Vagina (tissue), 2 donors: ENCODE data around the gene RPP40.

Source experiments
- POLR2AphosphoS5 ChIP-seq, 2 donors: sonication (generic); formaldehyde crosslinking; IDR thresholded peaks; one replicate each; pipeline ENCODE4 v1.9.0; 2017; ENCODE audit warnings: antibody characterized with exemption in 2 of 2, mild to moderate bottlenecking in 2 of 2, low read depth in 1 of 2; ENCODE audit not compliant: insufficient read depth in 1 of 2
- TF ChIP-seq, protein P1 (sequence below), 3 experiments: fragments of 450-650 bp in 2 of 3; fragments of 200-600 bp in 1 of 3; sonication (generic) in 1 of 3; IDR thresholded peaks; one replicate each; pipeline ENCODE4 v1.5.1; 2017 to 2019; ENCODE audit warnings: antibody characterized with exemption in 3 of 3, mild to moderate bottlenecking in 2 of 3, moderate library complexity in 2 of 3

- TF ChIP-seq, protein P1, sequence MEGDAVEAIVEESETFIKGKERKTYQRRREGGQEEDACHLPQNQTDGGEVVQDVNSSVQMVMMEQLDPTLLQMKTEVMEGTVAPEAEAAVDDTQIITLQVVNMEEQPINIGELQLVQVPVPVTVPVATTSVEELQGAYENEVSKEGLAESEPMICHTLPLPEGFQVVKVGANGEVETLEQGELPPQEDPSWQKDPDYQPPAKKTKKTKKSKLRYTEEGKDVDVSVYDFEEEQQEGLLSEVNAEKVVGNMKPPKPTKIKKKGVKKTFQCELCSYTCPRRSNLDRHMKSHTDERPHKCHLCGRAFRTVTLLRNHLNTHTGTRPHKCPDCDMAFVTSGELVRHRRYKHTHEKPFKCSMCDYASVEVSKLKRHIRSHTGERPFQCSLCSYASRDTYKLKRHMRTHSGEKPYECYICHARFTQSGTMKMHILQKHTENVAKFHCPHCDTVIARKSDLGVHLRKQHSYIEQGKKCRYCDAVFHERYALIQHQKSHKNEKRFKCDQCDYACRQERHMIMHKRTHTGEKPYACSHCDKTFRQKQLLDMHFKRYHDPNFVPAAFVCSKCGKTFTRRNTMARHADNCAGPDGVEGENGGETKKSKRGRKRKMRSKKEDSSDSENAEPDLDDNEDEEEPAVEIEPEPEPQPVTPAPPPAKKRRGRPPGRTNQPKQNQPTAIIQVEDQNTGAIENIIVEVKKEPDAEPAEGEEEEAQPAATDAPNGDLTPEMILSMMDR (IDR thresholded peaks at IDR 0.05): no peak
- no peak for TF ChIP-seq POLR2AphosphoS5 (IDR thresholded peaks at IDR 0.05; ENCODE audit: insufficient read depth in 1 of 2, low read depth in 1 of 2)
Observed at GRCh38 chr6:5044866-5045265, 41.0 kb upstream of the RPP40 start.
